ENCODE data around the gene PEPD.

Gene PEPD

DNA sequence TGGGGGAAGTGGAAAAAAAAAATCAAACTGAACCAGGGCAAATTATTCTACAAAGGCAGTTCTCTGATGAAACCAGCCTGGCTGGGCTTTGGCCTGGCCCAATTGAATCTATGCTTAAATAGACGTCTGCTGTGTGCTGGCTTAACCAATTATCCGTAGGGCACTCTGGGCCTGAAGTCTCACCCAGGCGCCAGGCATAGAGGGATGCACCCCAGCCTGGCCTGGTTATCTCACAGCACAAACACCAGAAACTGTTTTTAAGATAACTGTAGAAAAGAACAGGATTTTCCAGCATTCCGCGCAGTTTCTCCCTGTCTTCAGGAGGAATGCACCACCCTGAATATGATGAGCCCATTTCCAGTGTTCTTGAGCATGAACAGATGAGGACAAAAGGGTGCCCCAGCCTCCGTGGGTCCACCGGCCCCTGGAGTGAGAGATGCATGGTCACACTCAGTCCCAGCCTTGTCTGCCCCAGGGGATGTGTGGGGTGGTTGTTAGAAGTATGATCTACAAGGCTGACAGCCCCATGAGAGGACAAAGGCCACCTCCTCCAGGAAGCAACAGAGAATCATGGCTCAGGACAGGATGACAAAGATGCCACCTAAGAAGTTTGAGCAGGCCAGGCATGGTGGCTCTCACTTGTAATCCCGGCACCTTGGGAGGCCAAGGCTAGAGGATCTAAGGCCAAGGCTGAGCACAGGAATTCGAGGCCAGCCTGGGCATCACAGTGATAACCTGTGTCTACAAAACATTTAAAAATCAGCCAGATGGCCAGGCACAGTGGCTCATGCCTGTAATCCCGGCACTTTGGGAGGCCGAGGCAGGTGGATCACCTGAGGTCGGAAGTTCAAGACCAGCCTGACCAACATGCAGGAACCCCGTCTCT, 50.2 kb downstream of the PEPD start:
- no peak for DNase-seq

DNA sequence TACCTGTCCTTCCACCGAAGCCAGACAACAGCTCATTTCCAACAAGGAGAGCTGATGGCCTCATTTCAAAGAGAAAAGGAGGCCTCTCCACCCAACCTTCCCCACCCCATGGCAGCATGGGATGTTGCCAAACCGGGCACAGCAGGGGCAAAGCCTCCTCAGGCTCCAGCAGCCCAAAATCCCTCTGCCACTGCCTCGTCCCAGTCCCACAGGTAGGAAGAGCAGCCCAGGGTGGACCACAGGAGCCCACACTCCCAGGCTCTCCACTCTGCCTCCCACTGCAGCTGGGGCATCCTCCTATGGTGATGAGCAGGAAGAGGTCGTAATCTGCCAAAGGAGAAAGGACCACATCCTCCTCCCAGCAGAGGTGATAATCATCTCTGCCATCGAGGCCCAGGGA, 50.9 kb downstream of the PEPD start:
- DNase-seq, result no peak

DNA sequence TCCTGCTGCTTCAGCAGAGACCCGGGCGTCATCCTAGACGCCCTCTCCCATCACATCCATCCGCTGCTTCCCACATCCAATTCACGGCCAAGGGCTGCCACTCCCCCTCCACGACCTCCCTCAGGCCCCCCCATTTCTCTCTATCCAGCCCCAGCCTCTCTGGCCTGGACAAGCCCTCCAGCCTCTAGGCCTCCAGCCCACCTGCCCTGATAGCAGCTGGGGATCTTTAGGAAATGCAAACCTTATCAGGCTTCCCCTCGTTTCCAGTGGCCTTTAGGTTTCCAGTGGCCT, 51.6 kb downstream of the PEPD start:
- no peak for DNase-seq

DNA sequence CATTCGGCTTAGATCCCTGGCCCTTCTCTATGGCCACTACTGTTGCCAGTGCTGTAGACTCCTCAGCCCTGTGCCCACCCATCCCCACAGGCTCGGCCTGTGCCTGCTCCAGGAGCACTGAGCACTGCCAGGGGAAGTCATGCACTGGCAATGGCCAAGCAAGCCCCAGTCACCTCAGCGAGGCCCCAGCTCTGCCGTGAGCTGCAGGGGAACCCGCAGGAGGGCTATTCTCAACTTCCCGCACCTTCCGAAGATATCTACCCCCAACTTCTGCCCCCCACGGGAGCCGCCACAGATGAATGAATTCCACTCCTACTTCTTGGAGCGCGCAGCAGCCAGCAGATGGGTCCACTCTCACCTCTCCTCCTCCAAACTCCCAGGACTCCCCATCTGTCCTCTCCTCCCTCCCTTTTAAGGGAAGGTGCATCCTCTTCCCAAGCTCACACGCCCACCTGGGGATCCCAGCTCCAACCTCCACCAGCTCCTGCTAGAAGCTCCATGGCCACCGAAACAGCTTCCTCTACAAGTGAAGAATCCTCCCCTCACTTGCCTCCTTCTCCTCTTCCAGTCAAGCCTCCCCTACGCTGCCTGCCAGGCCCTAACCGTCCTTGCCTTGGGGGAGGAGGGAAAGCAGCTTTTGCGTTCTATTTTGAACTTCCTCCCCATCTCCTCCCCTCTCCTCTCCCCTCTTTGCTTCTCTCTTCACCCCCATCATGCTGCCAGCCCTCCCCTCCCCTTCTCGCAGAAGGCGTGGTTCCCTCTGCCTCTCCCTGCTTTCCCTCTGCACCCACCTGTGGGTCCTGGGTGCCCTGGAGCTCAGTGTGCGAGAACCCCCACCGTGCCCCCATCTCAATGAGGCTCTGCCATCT, 52.2 kb downstream of the PEPD start:
- no peak for DNase-seq

DNA sequence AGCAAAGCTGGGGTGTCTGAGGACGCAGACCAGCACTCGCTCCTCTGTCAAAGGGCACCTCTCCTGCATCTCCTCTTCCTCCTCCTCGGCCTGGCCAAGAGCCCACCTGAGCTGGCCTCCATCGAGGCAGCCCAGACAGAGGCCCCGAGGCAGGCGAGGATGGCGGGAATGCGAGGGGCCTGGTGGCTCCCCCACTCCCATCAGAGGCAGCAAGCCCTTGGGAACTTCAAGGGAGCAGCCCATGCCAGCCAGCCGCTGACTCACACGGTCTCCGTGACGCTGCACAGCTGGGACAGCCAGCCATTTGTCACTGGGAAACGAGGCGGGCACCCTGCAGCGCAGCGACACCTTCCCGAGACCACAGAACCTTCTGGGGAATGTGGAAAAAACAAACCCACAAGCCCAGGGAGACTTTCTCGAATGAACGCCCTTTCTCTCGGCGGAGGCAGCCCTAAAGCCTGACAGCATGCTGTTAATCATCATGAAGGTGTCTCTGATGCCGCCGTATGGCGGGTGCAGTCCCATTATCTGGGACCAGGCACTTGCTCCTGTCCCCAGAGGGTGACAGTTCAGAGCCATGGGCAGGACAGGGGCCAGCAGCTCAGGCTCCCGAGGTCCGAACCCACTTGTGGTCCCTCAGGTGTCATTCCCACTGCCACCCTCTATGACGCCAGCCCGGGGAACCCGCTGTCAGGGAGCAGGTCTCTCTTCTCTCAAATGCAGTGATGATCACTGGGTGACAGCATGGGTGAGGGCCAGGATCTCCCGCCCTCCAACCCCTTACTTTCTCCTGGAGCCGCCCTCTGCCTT, 53.0 kb downstream of the PEPD start:
- no peak for DNase-seq

DNA sequence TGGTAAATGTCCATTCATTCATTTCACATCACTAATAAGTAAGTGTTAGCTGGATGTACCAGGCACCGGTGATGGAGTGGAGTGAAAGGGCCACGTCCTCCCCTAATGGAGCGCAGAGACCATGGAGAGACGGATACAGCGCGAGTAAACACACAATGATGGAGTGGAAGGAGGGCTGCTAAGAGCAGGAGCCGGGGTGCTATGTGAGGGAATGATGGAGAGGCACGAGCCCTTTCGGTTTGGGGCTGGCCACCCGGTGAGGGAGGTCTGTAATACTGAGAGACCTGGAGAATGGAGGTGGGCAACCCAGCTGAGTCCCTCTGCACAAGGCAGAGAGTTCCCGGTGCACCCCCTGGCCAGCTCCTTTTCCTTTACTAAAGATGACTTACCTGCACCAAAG, 53.7 kb downstream of the PEPD start:
- DNase-seq, result no peak

DNA sequence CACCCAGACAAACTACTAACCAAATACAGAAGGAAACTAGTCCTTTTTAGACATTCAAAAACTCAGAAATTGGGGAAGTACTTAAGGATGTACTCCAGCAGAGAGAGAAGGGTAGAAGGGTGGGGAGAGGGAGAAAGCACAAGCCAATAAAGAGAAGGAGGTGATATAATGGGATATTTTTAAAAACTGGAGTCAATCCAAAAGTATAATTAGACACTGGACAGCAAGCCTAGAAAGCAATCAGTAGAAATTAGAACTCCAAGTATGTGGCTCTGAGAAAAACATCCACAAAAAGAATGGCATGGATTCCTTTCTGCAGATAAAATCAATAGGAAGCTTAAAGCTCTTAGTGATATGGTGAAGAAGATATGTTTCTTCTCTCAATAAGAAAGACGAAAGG, 55.8 kb downstream of the PEPD start:
- DNase-seq, result no peak

DNA sequence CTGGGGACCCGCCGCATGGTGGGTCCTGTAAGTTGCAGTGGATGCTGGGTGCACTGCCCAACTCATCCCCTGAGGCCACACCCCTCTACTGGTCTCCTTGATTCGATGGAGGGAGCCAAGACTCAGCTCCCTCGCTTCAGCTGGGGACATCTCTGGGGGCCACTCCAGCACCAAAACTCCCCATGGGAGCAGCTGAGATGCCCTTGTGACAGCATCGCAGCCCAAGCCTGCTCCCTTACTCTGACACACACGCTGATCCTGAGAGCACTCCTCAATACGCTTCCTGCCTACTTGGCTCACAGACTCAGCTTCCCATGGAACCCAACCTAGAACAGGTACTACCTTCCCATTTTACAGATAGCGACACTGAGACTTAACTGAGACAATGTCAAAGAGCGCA, 56.2 kb downstream of the PEPD start:
- no peak for DNase-seq

DNA sequence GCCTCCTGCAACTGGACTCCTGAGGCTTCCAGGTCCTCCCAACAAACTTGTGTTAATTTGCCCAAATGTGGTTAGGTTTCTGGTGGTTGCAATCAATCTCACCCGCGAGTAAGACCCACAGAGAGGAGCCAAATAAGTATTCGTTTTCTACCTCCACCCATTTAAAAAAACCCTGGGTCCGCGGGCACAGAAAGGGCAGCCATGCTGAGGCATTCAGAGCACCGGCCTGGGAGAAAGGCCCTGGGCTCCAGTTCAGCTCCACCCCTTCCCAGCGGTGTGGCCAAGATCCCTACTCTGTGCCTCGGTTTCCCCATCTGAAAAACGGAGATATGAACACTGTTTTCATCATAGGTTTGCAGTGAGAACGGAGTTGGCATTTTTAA, 56.9 kb downstream of the PEPD start:
- no peak for DNase-seq

DNA sequence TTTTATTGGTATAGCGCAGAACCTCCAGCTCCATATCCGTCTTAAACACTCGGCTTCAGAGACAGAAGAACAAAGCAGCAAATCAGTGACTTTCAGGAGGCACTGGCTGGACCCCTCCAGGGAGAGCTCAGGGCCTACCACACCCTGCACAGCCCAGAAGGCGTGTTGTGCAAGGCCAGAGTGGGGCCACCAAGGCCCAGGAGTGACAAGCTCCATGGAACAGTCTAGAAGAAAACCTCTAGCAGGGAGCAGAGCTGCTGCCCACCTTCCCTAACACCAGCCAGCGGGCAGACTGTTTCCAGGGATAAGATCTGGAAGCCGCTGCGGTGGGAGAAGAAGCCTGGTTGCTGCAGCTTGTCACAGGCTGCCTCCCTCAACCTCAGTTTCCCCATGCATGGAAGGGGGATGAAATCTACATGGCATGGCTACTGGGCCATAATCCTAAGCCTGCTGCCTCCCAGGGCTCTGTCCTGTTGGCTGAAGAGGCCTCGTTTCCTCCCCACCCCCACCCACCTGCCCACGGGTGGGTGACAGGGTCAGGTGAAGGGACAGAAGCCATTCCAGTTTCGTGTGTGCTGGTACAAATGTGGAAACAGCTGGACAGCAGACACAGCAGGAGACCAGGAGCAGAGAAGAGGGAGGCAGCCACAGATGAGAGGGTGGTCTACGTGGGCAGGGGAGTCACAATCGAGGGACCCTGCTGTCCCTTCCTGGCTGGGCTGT, 57.4 kb downstream of the PEPD start:
- DNase-seq, result no peak

DNA sequence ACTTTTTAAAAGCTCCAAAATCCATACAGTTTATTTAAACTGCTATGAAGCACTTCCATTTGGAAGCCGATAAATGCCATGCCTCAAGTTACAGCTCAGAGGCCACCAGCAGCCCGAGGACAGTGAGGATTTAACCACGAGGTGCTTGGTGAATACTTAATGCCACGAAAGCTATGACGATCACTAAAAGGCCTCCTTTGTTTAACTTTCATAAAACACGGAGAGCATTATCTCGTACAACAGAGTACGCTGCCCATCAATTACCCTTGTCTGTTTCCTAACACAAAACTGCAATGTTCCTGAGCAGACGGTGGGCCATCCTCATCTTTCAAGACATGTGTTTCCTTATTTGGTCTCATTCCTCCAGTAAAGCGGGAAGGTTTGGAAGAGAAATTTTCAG, 58.4 kb downstream of the PEPD start:
- no peak for DNase-seq

DNA sequence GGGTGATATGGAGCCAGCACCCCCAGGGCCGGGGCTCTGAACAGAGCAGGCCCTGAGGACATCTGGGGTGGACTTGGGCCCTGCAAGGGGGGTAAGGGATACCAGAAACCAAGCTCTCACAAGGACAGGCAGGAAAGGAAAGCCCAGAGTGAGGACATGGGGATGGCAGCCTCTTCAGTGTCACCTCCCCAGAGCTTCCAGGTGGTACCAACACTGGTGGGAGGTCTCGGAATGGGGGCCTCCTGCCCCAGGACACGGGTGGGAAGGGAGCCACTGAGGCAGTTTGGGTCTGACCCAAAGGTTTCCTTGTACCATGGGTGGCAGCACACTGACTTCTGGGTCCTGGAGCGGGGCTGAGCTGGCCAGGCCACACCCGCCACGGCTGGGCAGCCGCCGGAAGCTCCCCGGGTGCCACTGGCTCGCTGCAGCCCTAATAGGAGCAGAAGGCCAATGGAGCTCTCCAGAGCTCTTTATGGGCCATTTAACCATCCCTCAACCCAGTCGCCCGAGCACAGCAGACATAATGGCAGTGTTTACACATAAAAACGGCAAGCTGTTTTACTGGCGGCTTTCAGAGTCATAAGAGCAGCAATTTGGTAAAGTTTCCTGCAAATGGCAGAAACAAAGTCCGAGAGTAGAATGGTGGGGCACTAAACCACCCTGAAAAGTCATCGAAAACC, 59.3 kb downstream of the PEPD start:
- no peak for DNase-seq

DNA sequence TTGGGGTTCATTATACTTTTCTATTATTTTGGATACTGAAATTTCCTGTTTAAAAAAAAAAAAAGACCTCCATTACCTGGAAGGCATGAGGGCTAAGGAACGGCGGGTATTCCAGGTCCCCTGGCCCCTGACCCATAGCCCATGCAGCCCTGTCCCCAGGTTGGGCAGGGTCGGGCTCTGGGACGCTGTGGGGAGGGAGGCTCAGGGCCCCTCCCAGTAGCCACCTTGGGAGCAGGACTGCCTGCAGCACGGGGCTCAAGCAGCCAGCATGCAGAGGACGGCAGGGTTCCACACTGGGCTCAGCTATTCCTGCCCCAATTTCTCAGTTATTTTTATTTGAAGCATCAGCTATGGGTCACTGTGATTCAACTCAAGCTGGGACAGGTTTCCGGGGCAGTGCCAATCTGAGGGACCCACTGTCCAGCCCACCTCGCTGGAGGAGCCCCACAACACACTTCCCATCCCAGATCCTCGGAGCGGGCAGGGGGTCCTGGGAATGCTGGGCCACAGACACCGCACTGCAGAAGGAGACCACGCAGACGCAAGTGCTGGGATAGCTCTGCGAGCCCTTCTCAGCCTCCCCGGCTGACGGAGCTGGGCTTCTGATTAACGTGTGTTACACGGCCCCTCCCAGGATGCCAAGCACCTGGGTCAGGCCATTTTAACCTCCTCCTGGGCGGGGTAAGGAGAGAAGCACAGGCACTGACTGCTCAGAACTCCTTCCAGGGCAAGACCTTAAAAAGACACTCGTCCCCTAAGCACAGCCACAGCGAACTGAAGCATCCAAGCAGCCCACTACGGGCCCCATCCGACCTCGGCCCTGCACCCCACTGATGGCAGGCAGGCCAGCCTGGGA, 60.1 kb downstream of the PEPD start:
- no peak for DNase-seq

DNA sequence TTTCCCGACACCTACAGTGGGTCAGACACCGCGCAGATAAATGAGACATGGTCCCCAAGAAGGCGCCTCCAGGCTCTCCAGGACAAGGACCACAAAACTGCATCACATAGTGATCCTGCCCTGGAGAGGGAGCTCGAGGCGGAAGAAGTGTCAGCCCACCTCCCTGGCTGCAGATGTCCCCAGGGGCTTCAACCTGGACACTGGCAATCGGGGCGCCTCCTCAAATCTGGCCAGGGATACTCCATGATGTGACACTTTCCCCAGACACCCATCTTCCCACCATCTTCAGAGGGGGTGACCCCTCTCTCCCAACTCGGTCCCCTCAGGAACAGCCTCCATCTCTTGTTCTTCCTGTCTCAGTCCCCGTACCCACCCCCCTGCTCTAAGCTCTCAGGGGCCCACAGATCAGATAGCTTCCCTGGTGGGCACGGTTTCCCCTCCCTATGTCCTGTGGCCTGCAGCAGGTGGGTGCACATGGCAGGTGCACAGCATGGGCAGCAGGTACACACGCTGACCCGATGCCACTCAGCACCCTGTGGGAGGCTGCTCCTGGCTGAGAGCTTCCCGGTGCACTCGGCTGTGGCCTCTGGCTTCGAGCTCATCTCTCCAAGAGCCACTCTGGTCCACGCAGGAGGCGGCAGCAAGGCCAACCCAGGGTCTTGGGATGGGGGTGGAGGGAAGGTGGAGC, 61.2 kb downstream of the PEPD start:
- DNase-seq, result no peak

DNA sequence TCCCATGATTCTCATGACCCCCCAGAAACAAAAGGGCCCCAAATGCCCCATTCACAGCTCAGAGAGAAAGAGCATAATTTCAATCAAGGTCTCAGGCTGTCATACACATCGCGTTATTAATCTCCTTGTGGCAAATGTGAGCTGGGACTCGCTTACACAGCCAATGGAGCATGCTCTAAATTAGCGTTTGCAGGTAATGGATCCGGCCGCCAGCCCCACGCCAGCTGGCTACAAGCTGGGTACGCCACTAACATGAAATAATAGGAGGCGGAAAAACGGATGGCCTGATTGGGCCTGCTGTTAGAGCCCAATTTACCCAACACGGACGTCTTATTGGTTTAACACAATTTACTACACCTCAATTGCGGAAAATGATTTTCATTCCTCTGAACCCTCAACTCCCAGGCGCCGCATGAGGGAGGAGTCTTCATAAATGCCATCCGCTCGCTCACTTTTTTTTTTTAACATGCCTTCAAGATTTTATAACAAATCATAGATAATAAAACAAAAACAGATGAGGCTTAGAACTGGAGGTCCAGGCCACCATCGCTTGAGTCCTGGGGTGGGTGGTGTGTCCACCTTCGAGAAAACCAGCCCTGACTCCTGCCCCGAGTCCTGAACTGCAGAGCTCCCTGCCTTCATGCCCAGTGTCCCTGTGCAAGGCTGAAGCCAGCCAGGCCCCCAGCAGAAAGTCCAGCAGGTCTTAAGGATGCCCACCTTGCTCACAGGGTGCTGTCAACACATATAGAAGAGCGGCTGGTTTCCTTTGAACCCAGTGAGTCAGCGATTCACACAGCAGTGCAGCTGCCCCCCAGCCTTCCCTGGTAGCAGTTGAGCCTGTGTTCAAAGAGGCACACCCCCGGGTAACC, 62.1 kb downstream of the PEPD start:
- no peak for DNase-seq

DNA sequence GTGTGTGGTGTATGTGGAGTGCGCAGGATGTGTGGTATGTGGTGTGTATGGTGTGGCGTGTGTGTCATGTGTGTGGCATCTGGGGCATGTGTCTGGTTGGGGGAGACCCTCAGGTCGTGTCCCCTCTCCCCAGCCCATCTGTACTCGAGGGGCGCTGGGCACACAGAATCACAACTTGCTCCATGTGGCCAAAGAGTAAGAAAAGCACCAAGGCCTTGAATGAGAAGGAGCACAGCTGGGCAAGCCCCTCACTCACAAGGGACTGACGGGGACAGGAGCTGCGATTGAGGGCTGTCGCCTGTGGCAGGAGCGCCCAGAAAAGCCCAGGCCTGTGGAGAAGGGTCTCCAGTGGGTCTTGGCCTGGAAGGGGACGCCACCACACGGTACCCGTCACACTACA, 62.8 kb downstream of the PEPD start:
- no peak for DNase-seq

DNA sequence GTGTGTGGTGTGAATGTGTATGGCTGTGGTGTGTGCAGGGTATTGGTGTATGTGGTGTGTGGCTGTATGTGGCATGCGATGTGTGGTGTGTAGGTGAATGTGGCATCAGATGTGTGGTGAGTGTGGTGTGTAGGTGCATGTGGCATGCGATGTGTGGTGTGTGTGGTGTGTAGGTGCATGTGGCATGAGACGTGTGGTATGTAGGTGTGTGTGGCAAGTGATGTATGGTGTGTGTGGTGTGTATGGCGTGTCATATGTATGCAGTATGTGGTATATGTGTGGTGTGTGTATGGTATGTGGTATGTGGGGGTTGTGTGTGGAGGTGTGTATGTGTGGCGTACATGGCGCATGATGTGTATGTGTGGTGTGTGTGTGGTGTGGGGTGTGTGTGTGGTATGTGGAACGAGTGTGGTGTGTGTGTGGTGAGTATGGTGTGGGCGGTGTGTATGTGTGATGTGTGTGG, 63.4 kb downstream of the PEPD start:
- DNase-seq, result no peak

DNA sequence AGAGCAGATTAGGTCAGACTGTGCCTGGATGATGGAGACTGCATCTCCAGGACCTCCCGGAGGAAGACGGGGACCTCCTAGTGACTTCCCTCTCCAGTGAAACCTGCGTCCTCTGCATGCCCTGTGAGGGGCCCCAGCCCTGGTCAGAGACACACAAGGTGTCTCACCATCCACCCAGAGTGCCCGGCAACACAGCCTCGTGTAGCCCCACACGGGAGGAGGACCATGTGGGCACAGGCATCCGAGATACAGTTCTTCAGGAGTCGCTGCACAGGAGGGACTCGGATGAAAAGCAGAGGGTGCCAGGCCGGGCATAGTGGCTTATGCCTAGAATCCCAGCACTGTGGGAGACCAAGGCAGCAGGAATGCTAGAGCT, 64.8 kb downstream of the PEPD start:
- no peak for DNase-seq

DNA sequence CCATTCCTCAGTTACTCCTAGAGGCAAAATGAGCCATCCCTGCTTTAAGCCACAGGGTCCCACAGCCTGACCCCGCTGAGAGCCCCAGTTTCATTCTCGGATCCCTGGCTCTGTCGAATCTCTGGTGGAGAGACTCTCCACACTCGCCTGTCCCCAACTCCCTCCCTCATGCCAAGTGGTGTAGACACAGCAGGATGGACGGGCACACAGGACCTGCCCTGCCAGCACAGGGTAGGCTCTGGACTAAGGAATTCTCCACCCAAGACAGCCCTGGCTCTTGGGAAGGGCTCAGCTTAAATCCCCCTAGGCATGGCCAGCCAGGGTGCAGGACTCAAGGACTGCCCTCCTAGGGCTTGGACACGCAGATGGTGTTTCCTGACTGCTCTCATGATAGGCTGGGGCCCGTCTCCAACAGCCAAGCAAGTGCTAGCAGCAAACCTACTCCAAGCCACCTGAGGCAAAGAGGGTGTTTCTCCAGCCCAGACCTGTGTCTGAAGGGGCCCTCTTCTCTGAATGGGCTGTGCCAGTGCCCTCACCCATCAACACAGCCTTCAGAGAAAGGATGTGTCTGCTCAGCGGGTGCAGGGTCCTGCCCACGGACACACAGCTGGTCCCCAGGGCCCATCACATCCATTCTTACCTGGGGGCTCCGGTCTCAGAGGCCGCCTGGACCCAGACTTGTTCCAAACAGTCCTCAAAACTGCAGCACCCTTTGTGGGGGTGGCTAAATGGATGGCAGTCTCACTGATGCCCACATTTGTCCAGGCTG, 65.3 kb downstream of the PEPD start:
- DNase-seq, result no peak

Data from amniotic stem cell (primary cell).